Aorta (tissue), 5 donors: ENCODE results near the gene SLC8A1. TPM values are rescaled to one million over a fixed set of nuclear protein-coding genes. Genes with fewer than 3 reads are reported as not detected.

ENCODE experiments used
- ATAC-seq: fragments of 200-7000 bp; cut with Tn5 transposase; one replicate; pipeline ENCODE4 v1.9.1; 2022; ENCODE audit warnings: moderate library complexity; ENCODE audit not compliant: low FRiP score
- DNase-seq, 2 donors: peaks; one replicate each; pipeline ENCODE4 v3.0.0-alpha.2; 2020
- H3K27ac ChIP-seq, 2 donors: one replicate each; pipeline ENCODE4 v1.5.1; 2013; ENCODE audit warnings: low read length in 2 of 2, mild to moderate bottlenecking in 2 of 2, moderate library complexity in 2 of 2, control low read depth in 1 of 2, inconsistent platforms in 1 of 2, low read depth in 1 of 2
- H3K27me3 ChIP-seq, 2 donors: one replicate each; pipeline ENCODE4 v1.6.1; 2013; ENCODE audit warnings: control low read depth in 1 of 2, low read length in 1 of 2, mild to moderate bottlenecking in 1 of 2, moderate library complexity in 1 of 2; ENCODE audit not compliant: insufficient read depth in 2 of 2, control insufficient read depth in 1 of 2
- H3K36me3 ChIP-seq, 2 donors: one replicate each; pipeline ENCODE4 v1.6.1; 2013; ENCODE audit warnings: control low read depth in 1 of 2, low read length in 1 of 2, mild to moderate bottlenecking in 1 of 2; ENCODE audit not compliant: insufficient read depth in 2 of 2, control insufficient read depth in 1 of 2
- H3K4me1 ChIP-seq, 2 donors: one replicate each; pipeline ENCODE4 v1.6.1; 2013; ENCODE audit warnings: low read length in 2 of 2, control low read depth in 1 of 2, mild to moderate bottlenecking in 1 of 2, moderate library complexity in 1 of 2; ENCODE audit not compliant: insufficient read depth in 2 of 2, control insufficient read depth in 1 of 2
- H3K4me3 ChIP-seq, 2 donors: one replicate each; pipeline ENCODE4 v1.5.1; 2013; ENCODE audit warnings: low read length in 2 of 2, control low read depth in 1 of 2, mild to moderate bottlenecking in 1 of 2
- H3K9me3 ChIP-seq: one replicate; pipeline ENCODE4 v1.6.1; 2013; ENCODE audit warnings: mild to moderate bottlenecking, low read length; ENCODE audit not compliant: control insufficient read depth
- WGBS, 2 donors: extraction: QIAGEN DNeasy Blood & Tissue Kit; methylation state at CpG; one replicate each; pipeline ENCODE4 v1.1.7; 2013; 5-methylcytosine and 5-hydroxymethylcytosine counted together
- intact Hi-C, 2 donors: fragments of 100-400 bp; cut with DNase I; formaldehyde crosslinking; loops; one replicate each; pipeline versions ENCODE4 v1.14.2 to v1.15.0; 2022
- polyA plus RNA-seq, 2 donors: library from polyadenylated mRNA; stranded (reverse); fragments of 200-250 nt; gene quantifications; one replicate each; pipeline ENCODE4 v1.2.3, GENCODE V29; 2013
- total RNA-seq, 2 donors: library from RNA; stranded (reverse); fragmentation: NEBNext Ultra II Directional; extraction: Animal tissue kit (Norgen Biotek cat#: 25700); gene quantifications; one replicate each; pipeline ENCODE4 v1.2.1, GENCODE V29; 2021
- donor health status: healthy with polysubstance abuse.
- donor health status: Bipolar disorder and iron deficiency.
- donor health status: DM: no; HTN: no; CAD: no.
- donor health status: DM: no; HTN: no; CAD: no.
- donor health status: DM: yes; HTN: yes; CAD: no.

SLC8A1 gene
- total and polyA plus RNA-seq, 4 donors, result 0.38 to 35.9 (median 15.7) TPM

- Histone ChIP-seq H3K4me1 (peaks cover 0 to 2% of the 10 kb centered on the region in 2 donors), H3K4me3 (no peak overlapping the region), H3K36me3 (no peaks in the 10 kb centered on the region), H3K9me3 (no peaks in the 10 kb centered on the region), H3K27me3 (no peaks in the 10 kb centered on the region), H3K27ac (no peak overlapping the region)
- no peak for ATAC-seq
- no peak for DNase-seq
- intact Hi-C loops, result no loop called here
- 94 to 95% methylated on average over 6 of the region's 6 CpGs for WGBS, 2 donors
Observed at GRCh38 chr2:40102447-40102846, 349.4 kb downstream of the SLC8A1 start.

- H3K4me3 ChIP-seq, result no peak overlapping the region
- no peak overlapping the region for H3K27ac ChIP-seq
- intact Hi-C loops, result no loop called here
- DNase-seq, result no peak
- WGBS, 2 donors, result 0 to 20% methylated on average over 1 of the region's 1 CpG
- no peaks in the 10 kb centered on the region for H3K36me3 ChIP-seq
- H3K9me3 ChIP-seq, result no peaks in the 10 kb centered on the region
- ATAC-seq, result no peak
- H3K27me3 ChIP-seq, result no peaks in the 10 kb centered on the region
- H3K4me1 ChIP-seq, result peaks cover 2% of the 10 kb centered on the region in 2 donors
Observed at GRCh38 chr2:40101131-40101575, 350.7 kb downstream of the SLC8A1 start.

GRCh38 chr2:40100676-40101075 is 351.2 kb downstream of the SLC8A1 start:
- DNase-seq (no peak), ATAC-seq (no peak)
- H3K36me3 ChIP-seq, result no peaks in the 10 kb centered on the region
- no peak overlapping the region for H3K4me3 ChIP-seq
- no peak overlapping the region for H3K27ac ChIP-seq
- H3K4me1 ChIP-seq, result peaks cover 2 to 3% of the 10 kb centered on the region in 2 donors
- intact Hi-C loops, result no loop called here
- H3K9me3 ChIP-seq, result no peaks in the 10 kb centered on the region
- 77% methylated on average over 3 of the region's 3 CpGs for WGBS, 2 donors
- H3K27me3 ChIP-seq, result no peaks in the 10 kb centered on the region

GRCh38 chr2:40098786-40099470 is 353.0 kb downstream of the SLC8A1 start:
- H3K36me3 ChIP-seq, result no peaks in the 10 kb centered on the region
- H3K9me3 ChIP-seq, result no peaks in the 10 kb centered on the region
- 87% methylated on average over 9 of the region's 9 CpGs for WGBS, 2 donors
- intact Hi-C loops, result no loop called here
- no peaks in the 10 kb centered on the region for H3K27me3 ChIP-seq
- DNase-seq (no peak), ATAC-seq (no peak)
- H3K4me3 ChIP-seq, result no peak overlapping the region
- H3K27ac ChIP-seq, result no peak overlapping the region
- peaks cover 0 to 5% of the 10 kb centered on the region in 2 donors for H3K4me1 ChIP-seq

GRCh38 chr2:40097691-40098385 is 354.1 kb downstream of the SLC8A1 start:
- Histone ChIP-seq H3K36me3 (no peaks in the 10 kb centered on the region), H3K9me3 (no peaks in the 10 kb centered on the region), H3K27ac (no peak overlapping the region), H3K4me1 (peaks cover 0 to 5% of the 10 kb centered on the region in 2 donors), H3K27me3 (no peaks in the 10 kb centered on the region), H3K4me3 (no peak overlapping the region)
- intact Hi-C loops, result no loop called here
- WGBS, 2 donors, result 89 to 92% methylated on average over 2 of the region's 2 CpGs
- ATAC-seq (no peak), DNase-seq (no peak)

- H3K36me3 ChIP-seq, result no peaks in the 10 kb centered on the region
- ATAC-seq, result no peak
- H3K4me1 ChIP-seq, result peaks cover 0 to 5% of the 10 kb centered on the region in 2 donors
- H3K4me3 ChIP-seq, result no peak overlapping the region
- no peaks in the 10 kb centered on the region for H3K9me3 ChIP-seq
- no peak overlapping the region for H3K27ac ChIP-seq
- intact Hi-C loops, result no loop called here
- DNase-seq, result no peak
- no peaks in the 10 kb centered on the region for H3K27me3 ChIP-seq
Observed at GRCh38 chr2:40096360-40096759, 355.5 kb downstream of the SLC8A1 start.

- Histone ChIP-seq H3K36me3 (no peaks in the 10 kb centered on the region), H3K9me3 (no peaks in the 10 kb centered on the region), H3K4me3 (no peak overlapping the region), H3K27ac (no peak overlapping the region), H3K27me3 (no peaks in the 10 kb centered on the region), H3K4me1 (peaks cover 0 to 5% of the 10 kb centered on the region in 2 donors)
- DNase-seq (no peak), ATAC-seq (peak; percentile 40)
- intact Hi-C loops, result no loop called here
- 5 to 9% methylated on average over 3 of the region's 3 CpGs for WGBS, 2 donors
Observed at GRCh38 chr2:40095000-40095399, 356.9 kb downstream of the SLC8A1 start.

GRCh38 chr2:40094451-40094850 is 357.4 kb downstream of the SLC8A1 start:
- H3K4me1 ChIP-seq, result peaks cover 0 to 5% of the 10 kb centered on the region in 2 donors
- WGBS, 2 donors, result 25 to 32% methylated on average over 1 of the region's 1 CpG
- H3K36me3 ChIP-seq, result no peaks in the 10 kb centered on the region
- H3K9me3 ChIP-seq, result no peaks in the 10 kb centered on the region
- no peak overlapping the region for H3K27ac ChIP-seq
- no peak for ATAC-seq
- intact Hi-C loops, result no loop called here
- DNase-seq, result no peak
- H3K4me3 ChIP-seq, result no peak overlapping the region
- H3K27me3 ChIP-seq, result no peaks in the 10 kb centered on the region
